C4-2B (cell line): ENCODE results near the gene C15orf39.

Source experiments
- H3K27ac ChIP-seq: fragments of 450-650 bp; 2 replicates; pipeline ENCODE4 v1.5.1; 2017
- ZFX ChIP-seq: fragments of 450-650 bp; IDR thresholded peaks from 2 replicates; pipeline ENCODE4 v1.6.1; 2017
- TF ChIP-seq, protein P1 (sequence below): fragments of 450-650 bp; conservative IDR thresholded peaks from 2 replicates; pipeline ENCODE4 v1.5.1; 2017; ENCODE audit warnings: mild to moderate bottlenecking

C15orf39 gene

GRCh38 chr15:75230016-75230343, 28.3 kb downstream of the C15orf39 start:
- H3K27ac ChIP-seq = no peak overlapping the region

DNA sequence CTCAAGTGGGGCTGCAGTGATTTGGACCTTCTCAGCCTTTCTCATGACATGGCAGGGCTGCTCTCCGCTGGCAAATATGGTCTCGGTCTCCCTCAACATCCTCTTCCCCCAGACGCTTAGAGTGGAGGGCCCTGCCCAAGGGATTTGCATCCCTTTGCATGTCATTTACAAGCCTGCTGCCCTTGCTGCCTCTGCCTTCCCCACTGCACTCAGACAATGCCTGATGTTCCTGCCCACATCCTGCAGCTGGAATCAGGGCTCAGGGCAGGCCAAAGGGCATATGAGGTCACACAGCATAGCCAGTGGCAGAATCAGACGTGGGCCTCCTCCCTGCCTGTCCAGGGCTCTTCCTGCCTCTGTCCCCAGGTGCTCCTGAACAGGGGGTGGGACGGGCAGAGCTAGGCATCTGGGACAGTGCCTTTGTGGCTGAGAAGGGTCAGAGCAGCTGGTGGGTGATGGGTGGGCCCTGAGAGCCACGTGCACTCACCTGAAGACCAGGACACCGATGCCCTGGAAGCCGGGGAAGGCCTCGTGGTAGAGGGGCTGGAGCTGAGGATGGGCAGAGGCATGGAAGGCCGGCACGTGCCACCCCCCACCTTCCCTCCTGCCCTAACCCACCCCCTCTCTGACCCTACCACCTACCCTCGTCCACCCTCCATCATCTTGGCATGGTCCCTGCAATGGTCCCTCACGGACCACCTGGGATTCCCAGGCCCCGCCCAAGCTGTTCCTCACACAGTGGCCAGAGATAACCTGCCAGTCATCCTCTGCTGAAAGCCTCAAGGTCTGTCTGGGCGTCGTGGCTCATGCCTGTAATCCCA, 29.1 kb downstream of the C15orf39 start:
- no peak overlapping the region for H3K27ac ChIP-seq
- TF ChIP-seq, protein P1, sequence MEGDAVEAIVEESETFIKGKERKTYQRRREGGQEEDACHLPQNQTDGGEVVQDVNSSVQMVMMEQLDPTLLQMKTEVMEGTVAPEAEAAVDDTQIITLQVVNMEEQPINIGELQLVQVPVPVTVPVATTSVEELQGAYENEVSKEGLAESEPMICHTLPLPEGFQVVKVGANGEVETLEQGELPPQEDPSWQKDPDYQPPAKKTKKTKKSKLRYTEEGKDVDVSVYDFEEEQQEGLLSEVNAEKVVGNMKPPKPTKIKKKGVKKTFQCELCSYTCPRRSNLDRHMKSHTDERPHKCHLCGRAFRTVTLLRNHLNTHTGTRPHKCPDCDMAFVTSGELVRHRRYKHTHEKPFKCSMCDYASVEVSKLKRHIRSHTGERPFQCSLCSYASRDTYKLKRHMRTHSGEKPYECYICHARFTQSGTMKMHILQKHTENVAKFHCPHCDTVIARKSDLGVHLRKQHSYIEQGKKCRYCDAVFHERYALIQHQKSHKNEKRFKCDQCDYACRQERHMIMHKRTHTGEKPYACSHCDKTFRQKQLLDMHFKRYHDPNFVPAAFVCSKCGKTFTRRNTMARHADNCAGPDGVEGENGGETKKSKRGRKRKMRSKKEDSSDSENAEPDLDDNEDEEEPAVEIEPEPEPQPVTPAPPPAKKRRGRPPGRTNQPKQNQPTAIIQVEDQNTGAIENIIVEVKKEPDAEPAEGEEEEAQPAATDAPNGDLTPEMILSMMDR = no peak
- TF ChIP-seq ZFX = no peak

More at GRCh38 chr15:75230016-75230343, 28.3 kb downstream of the C15orf39 start:
- TF ChIP-seq, protein P1 = no peak
- no peak for TF ChIP-seq ZFX

DNA sequence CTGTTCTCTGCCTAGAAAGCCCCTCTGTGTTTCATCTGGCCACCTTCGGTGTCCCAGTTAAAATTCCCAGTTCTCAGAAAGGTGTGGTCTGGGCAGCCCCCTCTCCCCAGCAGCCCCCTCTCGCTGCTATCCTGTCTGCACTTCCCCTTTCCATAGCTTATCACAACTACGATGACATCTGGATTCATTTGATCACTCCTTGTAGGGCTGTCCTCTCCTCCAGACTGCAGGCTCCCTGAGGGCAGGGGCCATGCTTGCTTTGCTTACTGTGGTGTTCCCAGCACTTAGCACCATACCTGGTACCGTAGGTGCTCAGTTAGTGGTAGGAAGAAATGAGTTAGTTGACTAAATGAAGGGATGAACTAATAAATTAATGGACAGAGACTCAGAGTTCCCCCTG, 30.2 kb downstream of the C15orf39 start:
- no peak overlapping the region for H3K27ac ChIP-seq
- TF ChIP-seq, protein P1 = no peak
- TF ChIP-seq ZFX = no peak

DNA sequence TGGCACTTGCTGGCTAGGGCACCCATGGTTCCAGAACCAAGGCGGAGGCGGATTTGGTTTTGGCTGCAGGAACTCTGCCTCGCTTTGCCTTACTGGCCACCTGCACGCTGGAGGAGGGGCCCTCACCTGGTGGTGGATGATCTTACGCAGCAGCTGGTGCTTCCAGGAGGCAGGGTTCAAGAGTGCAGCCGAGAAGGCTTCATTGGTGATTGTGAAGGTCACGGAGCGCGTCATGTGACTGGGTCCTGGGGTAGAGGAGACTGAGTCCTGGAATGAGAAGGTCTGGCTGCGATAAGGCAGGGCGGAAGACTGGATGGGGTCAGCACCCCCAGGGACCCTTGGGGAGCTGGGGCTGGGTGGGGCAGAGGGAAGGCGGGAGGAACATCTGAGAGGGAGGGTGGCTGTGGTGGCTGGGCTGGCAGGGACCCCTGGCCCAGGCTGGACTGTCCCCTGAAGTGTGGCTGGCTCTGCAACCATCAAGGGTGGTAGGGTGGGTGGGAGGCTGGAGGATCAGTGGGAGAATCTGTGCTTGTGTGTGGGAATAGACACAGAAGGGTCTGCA, 30.7 kb downstream of the C15orf39 start:
- no peak overlapping the region for H3K27ac ChIP-seq
- no peak for TF ChIP-seq ZFX
- TF ChIP-seq, protein P1 = no peak

DNA sequence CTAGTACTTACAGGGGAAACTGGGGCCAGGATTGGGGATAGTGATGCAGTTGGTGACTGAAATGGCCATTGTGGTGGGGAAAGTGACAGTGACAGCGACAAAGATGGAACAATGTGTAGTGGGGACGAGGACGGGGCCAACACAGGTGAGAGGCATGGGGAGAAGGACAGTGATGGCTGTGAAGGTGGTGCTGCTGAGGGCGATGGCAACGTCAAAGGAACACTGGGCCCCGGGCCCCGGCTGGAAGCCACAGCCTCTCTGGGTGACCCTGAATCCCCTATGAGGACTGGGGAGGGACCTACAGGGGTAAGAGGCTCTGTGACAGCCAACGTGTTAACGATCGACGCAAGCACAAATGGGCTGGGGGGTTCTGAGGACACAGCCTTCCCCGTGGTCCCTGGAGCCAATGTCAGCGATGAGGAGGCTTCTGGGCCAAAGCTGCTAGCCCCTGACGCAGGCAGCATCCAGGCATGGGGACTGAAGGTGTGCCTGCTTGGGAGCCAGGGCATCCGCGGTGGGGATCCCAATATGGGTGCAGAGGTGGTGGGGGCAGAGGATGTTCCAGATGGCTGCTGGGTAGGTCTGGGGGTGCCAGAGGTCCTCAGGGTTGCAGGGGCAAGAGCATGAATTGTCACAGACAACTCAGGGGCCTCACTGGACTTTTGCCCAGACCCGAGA, 31.3 kb downstream of the C15orf39 start:
- no peak overlapping the region for H3K27ac ChIP-seq
- TF ChIP-seq, protein P1 = no peak
- TF ChIP-seq ZFX = no peak

GRCh38 chr15:75233504-75234190, 32.0 kb downstream of the C15orf39 start:
- TF ChIP-seq, protein P1 = no peak
- no peak for TF ChIP-seq ZFX
- no peak overlapping the region for H3K27ac ChIP-seq
